Measurements from ENCODE around the gene GUCA1C. TPM values are rescaled to one million over a fixed set of nuclear protein-coding genes. Genes with fewer than 3 reads are reported as not detected.

The GUCA1C gene
- total RNA-seq, 1 experiment from 2014 or later = not detected

- no peaks in the 10 kb centered on the region for H3K9me3 ChIP-seq (ENCODE audit: low read depth, low read length, poor library complexity, severe bottlenecking)
- no peaks in the 10 kb centered on the region for H3K27me3 ChIP-seq (replicated peaks; ENCODE audit: insufficient read depth, low read depth, low read length, poor library complexity)
- ChIA-PET CTCF (no interaction called here), POLR2A (ENCODE audit: low non-redundant PET) (interaction anchor here (0.6 kb wide), 1 partner anchor 59 kb away, joined by 3 read pairs; no protein-coding TSS in a partner anchor)
- H3K36me3 ChIP-seq (ENCODE audit: insufficient read depth, low read length, poor library complexity, severe bottlenecking) = no peaks in the 10 kb centered on the region
- TF ChIP-seq EZH2 (IDR thresholded peaks at IDR 0.05; ENCODE audit: borderline replicate concordance, low read depth, low read length, poor library complexity, severe bottlenecking) = no peak
- TF ChIP-seq, protein P1, sequence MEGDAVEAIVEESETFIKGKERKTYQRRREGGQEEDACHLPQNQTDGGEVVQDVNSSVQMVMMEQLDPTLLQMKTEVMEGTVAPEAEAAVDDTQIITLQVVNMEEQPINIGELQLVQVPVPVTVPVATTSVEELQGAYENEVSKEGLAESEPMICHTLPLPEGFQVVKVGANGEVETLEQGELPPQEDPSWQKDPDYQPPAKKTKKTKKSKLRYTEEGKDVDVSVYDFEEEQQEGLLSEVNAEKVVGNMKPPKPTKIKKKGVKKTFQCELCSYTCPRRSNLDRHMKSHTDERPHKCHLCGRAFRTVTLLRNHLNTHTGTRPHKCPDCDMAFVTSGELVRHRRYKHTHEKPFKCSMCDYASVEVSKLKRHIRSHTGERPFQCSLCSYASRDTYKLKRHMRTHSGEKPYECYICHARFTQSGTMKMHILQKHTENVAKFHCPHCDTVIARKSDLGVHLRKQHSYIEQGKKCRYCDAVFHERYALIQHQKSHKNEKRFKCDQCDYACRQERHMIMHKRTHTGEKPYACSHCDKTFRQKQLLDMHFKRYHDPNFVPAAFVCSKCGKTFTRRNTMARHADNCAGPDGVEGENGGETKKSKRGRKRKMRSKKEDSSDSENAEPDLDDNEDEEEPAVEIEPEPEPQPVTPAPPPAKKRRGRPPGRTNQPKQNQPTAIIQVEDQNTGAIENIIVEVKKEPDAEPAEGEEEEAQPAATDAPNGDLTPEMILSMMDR (conservative IDR thresholded peaks at IDR 0.05; ENCODE audit: low read depth, low read length) = no peak
- intact Hi-C loops (cut with micrococcal nuclease; ENCODE audit: unreplicated experiment) = no loop called here
- DNase-seq (ENCODE audit: low spot score) = no peak
- H3K27ac ChIP-seq (ENCODE audit: low read depth, low read length, poor library complexity, severe bottlenecking) = no peak overlapping the region
- BruUV-seq (replicated peaks) = no TSS peak
- H3K4me1 ChIP-seq (ENCODE audit: insufficient read depth, low read length, poor library complexity, severe bottlenecking) = peaks cover 14% of the 10 kb centered on the region
- H3K4me3 ChIP-seq (ENCODE audit: low read depth, low read length, poor library complexity, severe bottlenecking) = no peak overlapping the region
These were observed 18.8 kb upstream of the GUCA1C start for GRCh38 chr3:108972482-108972881.

GRCh38 chr3:108970561-108970960 is 16.9 kb upstream of the GUCA1C start:
- Histone ChIP-seq H3K27me3 (replicated peaks; ENCODE audit: insufficient read depth, low read depth, low read length, poor library complexity) (no peaks in the 10 kb centered on the region), H3K4me1 (ENCODE audit: insufficient read depth, low read length, poor library complexity, severe bottlenecking) (peaks cover 14% of the 10 kb centered on the region), H3K36me3 (ENCODE audit: insufficient read depth, low read length, poor library complexity, severe bottlenecking) (no peaks in the 10 kb centered on the region), H3K4me3 (ENCODE audit: low read depth, low read length, poor library complexity, severe bottlenecking) (no peak overlapping the region), H3K27ac (ENCODE audit: low read depth, low read length, poor library complexity, severe bottlenecking) (no peak overlapping the region), H3K9me3 (ENCODE audit: low read depth, low read length, poor library complexity, severe bottlenecking) (no peaks in the 10 kb centered on the region)
- BruUV-seq (replicated peaks) = no TSS peak
- peak; percentile 50 for DNase-seq (ENCODE audit: low spot score)
- TF ChIP-seq EZH2 (IDR thresholded peaks at IDR 0.05; ENCODE audit: borderline replicate concordance, low read depth, low read length, poor library complexity, severe bottlenecking) = no peak
- POLR2A ChIA-PET (ENCODE audit: low non-redundant PET) = no interaction called here
- CTCF ChIA-PET = no interaction called here
- intact Hi-C loops (cut with micrococcal nuclease; ENCODE audit: unreplicated experiment) = no loop called here

GRCh38 chr3:108966773-108967172 is 13.1 kb upstream of the GUCA1C start:
- no peaks in the 10 kb centered on the region for H3K36me3 ChIP-seq (ENCODE audit: insufficient read depth, low read length, poor library complexity, severe bottlenecking)
- BruUV-seq (replicated peaks) = no TSS peak
- POLR2A ChIA-PET (ENCODE audit: low non-redundant PET) = no interaction called here
- H3K9me3 ChIP-seq (ENCODE audit: low read depth, low read length, poor library complexity, severe bottlenecking) = no peaks in the 10 kb centered on the region
- H3K4me1 ChIP-seq (ENCODE audit: insufficient read depth, low read length, poor library complexity, severe bottlenecking) = peaks cover 14% of the 10 kb centered on the region
- TF ChIP-seq, protein P1 (conservative IDR thresholded peaks at IDR 0.05; ENCODE audit: low read depth, low read length) = no peak
- TF ChIP-seq EZH2 (IDR thresholded peaks at IDR 0.05; ENCODE audit: borderline replicate concordance, low read depth, low read length, poor library complexity, severe bottlenecking) = no peak
- no peak overlapping the region for H3K4me3 ChIP-seq (ENCODE audit: low read depth, low read length, poor library complexity, severe bottlenecking)
- DNase-seq (ENCODE audit: low spot score) = no peak
- CTCF ChIA-PET = no interaction called here
- no peak overlapping the region for H3K27ac ChIP-seq (ENCODE audit: low read depth, low read length, poor library complexity, severe bottlenecking)
- H3K27me3 ChIP-seq (replicated peaks; ENCODE audit: insufficient read depth, low read depth, low read length, poor library complexity) = no peaks in the 10 kb centered on the region
- intact Hi-C loops (cut with micrococcal nuclease; ENCODE audit: unreplicated experiment) = no loop called here

GRCh38 chr3:108959017-108959416 is 5.3 kb upstream of the GUCA1C start:
- Histone ChIP-seq H3K27me3 (replicated peaks; ENCODE audit: insufficient read depth, low read depth, low read length, poor library complexity) (no peaks in the 10 kb centered on the region), H3K36me3 (ENCODE audit: insufficient read depth, low read length, poor library complexity, severe bottlenecking) (no peaks in the 10 kb centered on the region), H3K4me3 (ENCODE audit: low read depth, low read length, poor library complexity, severe bottlenecking) (no peak overlapping the region), H3K9me3 (ENCODE audit: low read depth, low read length, poor library complexity, severe bottlenecking) (no peaks in the 10 kb centered on the region), H3K27ac (ENCODE audit: low read depth, low read length, poor library complexity, severe bottlenecking) (no peak overlapping the region), H3K4me1 (ENCODE audit: insufficient read depth, low read length, poor library complexity, severe bottlenecking) (no peaks in the 10 kb centered on the region)
- ChIA-PET CTCF (no interaction called here), POLR2A (ENCODE audit: low non-redundant PET) (no interaction called here)
- no peak for TF ChIP-seq EZH2 (IDR thresholded peaks at IDR 0.05; ENCODE audit: borderline replicate concordance, low read depth, low read length, poor library complexity, severe bottlenecking)
- TF ChIP-seq, protein P1 (conservative IDR thresholded peaks at IDR 0.05; ENCODE audit: low read depth, low read length) = no peak
- intact Hi-C loops (cut with micrococcal nuclease; ENCODE audit: unreplicated experiment) = no loop called here
- no peak for DNase-seq (ENCODE audit: low spot score)
- no TSS peak for BruUV-seq (replicated peaks)
